Left renal cortex interstitium (tissue), 4 donors: ENCODE data around the gene F12. TPM values are rescaled to one million over a fixed set of nuclear protein-coding genes. Genes with fewer than 3 reads are reported as not detected.
A peak's percentile ranks its signal among the peaks of the same experiment; 100 is the strongest.

Experiments used
- DNase-seq, 4 donors: peaks; one replicate each; pipeline ENCODE4 v3.0.0-alpha.2; 2013; ENCODE audit warnings: low read depth in 4 of 4, low spot score in 2 of 4, missing footprints in 1 of 4
- polyA plus RNA-seq, 4 donors: library from polyadenylated mRNA; unstranded; fragments of 120-200 nt; gene quantifications; one replicate each; pipeline ENCODE4 v1.2.1, GENCODE V29; 2013; ENCODE audit not compliant: insufficient read length in 4 of 4

Gene F12
- polyA plus RNA-seq, 4 donors: 4.2 to 19.8 (median 10.8) TPM

DNA sequence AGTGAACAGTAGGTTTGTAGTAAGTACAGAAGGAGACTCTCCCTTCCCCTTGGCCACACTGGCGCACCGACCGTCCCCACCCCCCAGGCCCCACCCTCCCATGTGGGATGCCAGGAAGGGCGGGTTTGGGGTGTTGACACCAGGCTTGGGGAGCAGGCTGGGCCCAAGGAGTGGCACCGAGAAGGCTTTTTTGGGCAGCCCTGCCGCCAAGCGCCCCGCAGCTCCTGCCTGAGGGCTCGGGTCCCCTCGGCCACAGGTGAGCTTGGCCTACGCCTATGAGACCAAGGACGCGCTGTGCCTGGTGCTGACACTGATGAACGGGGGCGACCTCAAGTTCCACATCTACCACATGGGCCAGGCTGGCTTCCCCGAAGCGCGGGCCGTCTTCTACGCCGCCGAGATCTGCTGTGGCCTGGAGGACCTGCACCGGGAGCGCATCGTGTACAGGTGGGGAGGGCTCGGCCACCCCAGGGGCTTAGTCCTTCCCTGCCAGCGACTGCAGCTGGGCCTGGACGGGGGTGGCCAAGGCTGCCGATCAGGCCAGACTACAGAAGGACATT lies 24.4 kb upstream of the F12 start:
- no peak for DNase-seq

GRCh38 chr5:177432839-177433657 lies 23.7 kb upstream of the F12 start:
- DNase-seq: no peak

- DNase-seq: no peak
Observed at GRCh38 chr5:177432143-177432838, 22.9 kb upstream of the F12 start.

DNA sequence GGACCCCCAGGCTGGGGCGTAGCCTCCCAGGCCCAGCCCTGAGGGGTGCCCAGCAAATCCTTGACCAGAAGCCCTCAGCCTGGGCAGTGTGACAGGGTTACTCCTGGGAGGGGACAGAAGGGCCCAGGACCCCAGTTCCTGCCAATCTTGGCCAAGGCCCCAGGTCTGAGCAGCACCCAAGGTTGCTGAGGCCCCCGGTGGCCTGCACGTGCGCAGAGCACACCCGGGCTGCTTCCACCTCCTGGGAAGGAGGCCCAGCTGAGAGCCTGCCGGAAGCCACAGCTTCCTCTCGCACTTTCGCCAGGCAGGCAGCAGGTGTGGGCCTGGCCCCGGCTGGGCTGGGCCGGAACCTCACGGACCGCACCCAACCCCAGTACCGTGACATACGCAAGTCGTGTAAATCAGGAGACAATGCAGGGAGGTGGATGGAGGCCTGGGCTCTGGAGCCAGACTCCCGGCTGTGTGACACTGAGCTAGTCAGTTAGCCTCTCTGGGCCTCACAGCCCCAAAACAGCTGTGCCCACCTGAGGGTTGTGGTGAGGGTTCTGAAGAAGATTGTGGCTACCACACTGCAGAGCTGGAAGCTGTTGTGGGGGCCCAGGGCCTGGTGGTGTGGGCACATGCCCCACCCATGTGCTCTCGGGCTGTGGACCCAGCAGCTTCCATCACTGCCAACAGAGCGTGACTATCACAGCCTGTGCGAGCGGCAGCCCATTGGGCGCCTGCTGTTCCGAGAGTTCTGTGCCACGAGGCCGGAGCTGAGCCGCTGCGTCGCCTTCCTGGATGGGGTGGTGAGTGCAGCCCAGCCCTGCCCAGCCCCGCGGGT lies 22.2 kb upstream of the F12 start:
- DNase-seq: no peak

DNA sequence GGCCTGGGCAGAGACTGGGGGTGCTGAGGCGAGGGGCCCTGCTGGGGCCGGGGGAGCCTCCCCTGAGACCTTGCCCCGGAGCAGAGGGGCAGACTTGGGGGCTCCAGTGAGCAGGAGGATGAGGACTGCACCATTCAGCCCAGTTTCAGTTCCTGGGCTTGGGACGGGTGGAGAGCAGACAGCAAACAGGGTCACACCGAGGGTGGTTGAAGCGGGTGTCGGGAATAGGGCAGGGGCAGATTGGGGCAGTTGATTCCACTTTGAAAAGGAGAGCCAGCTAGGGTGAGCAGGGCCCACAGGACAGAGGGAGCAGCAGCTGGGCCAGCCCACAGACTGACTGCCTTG lies 21.6 kb upstream of the F12 start:
- DNase-seq: no peak

GRCh38 chr5:177430140-177430951 lies 21.0 kb upstream of the F12 start:
- DNase-seq: no peak

GRCh38 chr5:177429248-177430040 lies 20.1 kb upstream of the F12 start:
- no peak for DNase-seq

GRCh38 chr5:177428574-177429217 lies 19.3 kb upstream of the F12 start:
- no peak for DNase-seq

DNA sequence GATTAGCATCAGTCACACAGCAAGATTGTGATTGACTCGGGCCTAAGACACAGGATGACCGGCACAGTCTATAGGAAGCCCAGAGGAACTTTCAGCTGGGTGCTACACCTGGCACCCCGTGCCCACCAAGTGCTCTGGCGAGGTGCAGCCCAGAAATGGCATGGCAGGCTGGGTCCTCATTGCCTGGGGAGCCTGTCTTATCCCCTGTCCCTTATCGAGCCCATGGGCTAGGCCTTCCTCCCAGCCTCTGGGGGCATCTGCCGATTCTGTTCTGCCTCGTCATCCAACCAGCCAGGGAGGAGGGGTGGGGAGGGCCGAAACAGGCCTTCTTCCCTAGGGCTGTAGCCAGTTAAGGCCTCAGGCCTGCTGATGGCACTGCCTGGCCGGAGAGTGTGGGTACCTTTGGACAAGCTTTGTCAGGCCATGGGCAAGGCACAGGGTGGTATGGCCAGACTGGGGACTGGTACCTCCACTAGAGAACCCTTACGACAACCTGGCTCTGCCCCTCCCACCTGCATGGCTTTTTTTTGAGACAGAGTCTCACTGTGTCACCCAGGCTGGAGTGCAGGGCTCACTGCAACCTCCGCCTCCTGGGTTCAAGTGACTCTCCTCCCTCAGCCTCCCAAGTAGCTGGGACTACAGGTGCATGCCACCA lies 18.7 kb upstream of the F12 start:
- no peak for DNase-seq

DNA sequence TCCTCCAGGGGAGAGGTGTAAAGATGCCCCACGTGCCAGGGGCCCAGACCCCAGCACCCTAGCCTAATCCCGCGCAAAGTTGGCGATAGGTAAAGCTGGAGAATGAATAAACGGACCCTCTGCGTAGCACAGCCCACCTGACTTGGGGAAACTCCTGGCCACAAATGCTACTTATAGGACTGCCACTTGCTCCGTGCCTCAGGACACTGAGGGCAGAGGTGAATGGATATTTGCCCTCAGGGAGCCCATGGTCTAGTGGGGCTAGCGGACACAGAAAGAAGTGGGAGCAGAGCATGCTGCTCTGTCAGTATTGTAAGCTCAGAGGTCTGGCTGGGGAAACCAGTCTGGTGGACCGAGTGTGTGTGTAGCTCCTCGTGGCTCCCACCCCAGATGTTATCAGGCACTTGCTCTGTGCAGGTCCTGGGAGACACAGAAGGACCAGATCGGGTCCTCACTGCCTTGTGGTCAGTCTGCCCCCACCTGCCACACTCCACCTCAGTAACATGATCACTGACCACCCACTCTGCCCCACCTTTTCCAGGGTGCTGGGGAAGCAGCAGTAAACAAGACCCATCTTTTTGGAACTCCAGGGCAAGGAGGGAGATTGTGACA lies 18.0 kb upstream of the F12 start:
- no peak for DNase-seq

- DNase-seq: no peak
Observed at GRCh38 chr5:177426566-177427210, 17.3 kb upstream of the F12 start, which contains the start of gene GRK6. GRK6 (plus strand) TSS chr5:177426676; CDS start chr5:177426846, 170 bp downstream.

DNA sequence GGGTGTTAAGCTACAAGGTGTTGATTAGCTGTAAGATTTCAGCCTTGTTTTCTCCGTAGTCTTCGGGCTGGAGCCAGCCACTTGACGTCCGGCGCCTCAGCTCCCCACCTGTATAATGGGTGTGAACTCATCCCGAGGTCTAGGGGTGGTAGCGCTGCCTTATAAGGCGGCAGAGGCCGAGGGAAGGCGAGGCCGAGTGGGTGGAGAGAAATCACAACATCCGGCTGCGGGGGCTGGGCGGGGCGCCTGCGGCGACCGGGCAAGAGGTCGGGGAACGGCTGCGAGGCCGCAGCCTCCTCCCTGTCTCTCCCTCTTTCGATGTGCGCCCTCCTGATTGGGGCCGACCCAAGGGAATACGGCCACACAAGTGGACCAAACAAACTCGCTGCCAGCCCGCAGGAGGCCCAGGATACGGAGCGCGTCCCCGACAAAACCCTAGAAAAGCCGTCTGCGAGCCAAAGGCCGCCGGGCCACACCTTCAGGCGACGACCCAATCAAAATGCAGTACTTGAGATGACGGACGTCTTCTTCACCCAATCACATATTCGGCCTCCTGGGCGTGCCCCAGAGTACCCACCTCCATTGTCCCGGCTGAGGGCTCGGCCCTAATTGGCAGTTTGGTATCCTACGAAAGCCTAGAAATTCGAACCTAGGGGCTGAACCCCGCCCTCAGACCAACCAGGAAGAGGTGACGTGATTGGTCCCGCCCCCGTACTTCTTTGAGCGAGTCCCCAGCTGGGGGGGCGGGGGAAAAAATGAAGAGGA lies 16.6 kb upstream of the F12 start:
- peak; percentile 100 for DNase-seq

GRCh38 chr5:177425196-177425800 lies 15.9 kb upstream of the F12 start:
- no peak for DNase-seq

DNA sequence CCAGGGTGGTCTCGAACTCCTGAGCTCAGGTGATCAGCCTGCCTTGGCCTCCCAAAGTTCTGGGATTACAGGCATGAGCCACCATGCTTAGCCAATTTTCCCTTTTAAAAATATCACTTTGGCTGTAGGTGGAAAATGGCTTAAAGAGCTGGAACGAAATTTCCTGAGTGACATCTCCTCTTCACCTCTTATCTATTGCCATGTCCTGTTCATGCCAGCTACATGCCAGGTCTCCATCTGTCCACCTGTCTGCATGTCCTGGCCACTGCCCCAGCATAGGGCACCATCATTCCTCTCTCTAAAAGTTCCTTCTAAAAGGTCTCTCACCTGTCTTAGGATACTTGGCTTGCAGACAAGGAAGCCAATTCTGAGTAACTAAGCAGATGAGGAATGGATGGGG lies 14.3 kb upstream of the F12 start:
- no peak for DNase-seq

- no peak for DNase-seq
Observed at GRCh38 chr5:177421062-177421798, 11.9 kb upstream of the F12 start.
